ENCODE results near the gene SMIM44.

Gene SMIM44

DNA sequence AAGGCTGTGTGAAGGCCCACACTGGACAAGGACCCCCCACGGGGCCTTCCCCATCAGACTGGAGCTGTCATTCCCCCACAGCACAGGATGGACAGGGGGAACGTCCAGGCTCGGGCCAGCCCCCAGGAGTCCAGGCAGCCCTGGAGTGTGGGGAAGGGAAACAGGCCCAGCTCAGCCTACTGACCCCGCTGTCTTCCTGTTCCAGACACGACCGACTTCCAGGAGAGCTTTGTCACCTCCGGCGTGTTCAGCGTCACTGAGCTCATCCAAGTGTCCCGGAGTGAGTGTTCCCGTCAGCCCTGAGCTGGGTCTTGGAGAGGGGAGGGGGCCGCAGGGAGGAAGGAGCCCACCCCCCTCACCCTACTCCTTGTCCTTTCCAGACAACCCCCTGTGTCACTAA lies 49.9 kb downstream of the SMIM44 start:
- no peak for DNase-seq

All from cortex of kidney (tissue), 1 donor.